DOHH2 (cell line): ENCODE measurements around the gene TUBA4A.

Experiments used
- H3F3A ChIP-seq: fragments of 200-600 bp; sonication (generic), shearing (Covaris generic); 2 replicates; pipeline ENCODE4 v1.6.0; 2016; ENCODE audit warnings: antibody characterized with exemption, mild to moderate bottlenecking; ENCODE audit not compliant: control insufficient read depth, insufficient read depth
- H3K27ac ChIP-seq: fragments of 200-600 bp; sonication (generic); 2 replicates; pipeline ENCODE4 v1.5.1; 2014; ENCODE audit warnings: low read depth, mild to moderate bottlenecking, low read length, moderate library complexity
- H3K27me3 ChIP-seq: fragments of 200-600 bp; sonication (generic); 2 replicates; pipeline ENCODE4 v1.6.1; 2014; ENCODE audit warnings: mild to moderate bottlenecking, low read length, mixed read lengths; ENCODE audit not compliant: control insufficient read depth
- H3K36me3 ChIP-seq: fragments of 200-600 bp; sonication (generic); 2 replicates; pipeline ENCODE4 v1.6.1; 2014; ENCODE audit warnings: mild to moderate bottlenecking, low read length, moderate library complexity, mixed read lengths; ENCODE audit not compliant: control insufficient read depth
- H3K4me1 ChIP-seq: fragments of 200-600 bp; sonication (generic); 2 replicates; pipeline ENCODE4 v1.6.1; 2014; ENCODE audit warnings: mild to moderate bottlenecking, low read length, mixed read lengths; ENCODE audit not compliant: control insufficient read depth
- H3K4me2 ChIP-seq: fragments of 200-600 bp; sonication (generic); 2 replicates; pipeline ENCODE4 v1.6.0; 2014; ENCODE audit warnings: mild to moderate bottlenecking, low read length, moderate library complexity
- H3K4me3 ChIP-seq: fragments of 200-600 bp; sonication (generic); 2 replicates; pipeline ENCODE4 v1.5.1; 2014; ENCODE audit warnings: mild to moderate bottlenecking, low read length, mixed read lengths
- H3K79me2 ChIP-seq: fragments of 200-600 bp; sonication (generic); 2 replicates; pipeline ENCODE4 v1.6.1; 2014; ENCODE audit warnings: mild to moderate bottlenecking, low read length, mixed read lengths; ENCODE audit not compliant: control insufficient read depth
- H3K9me2 ChIP-seq: fragments of 200-600 bp; sonication (generic); replicated peaks from 2 replicates; pipeline ENCODE4 v1.6.1; 2014; ENCODE audit warnings: mild to moderate bottlenecking, low read length, mixed read lengths; ENCODE audit not compliant: control insufficient read depth
- H3K9me3 ChIP-seq: fragments of 200-600 bp; sonication (generic); 2 replicates; pipeline ENCODE4 v1.6.1; 2014; ENCODE audit warnings: antibody characterized with exemption, low read length, mixed read lengths; ENCODE audit not compliant: control insufficient read depth, insufficient read depth
- H4K20me1 ChIP-seq: fragments of 200-600 bp; sonication (generic); 2 replicates; pipeline ENCODE4 v1.6.0; 2014; ENCODE audit warnings: low read depth, mild to moderate bottlenecking, antibody characterized with exemption, low read length, moderate library complexity; ENCODE audit not compliant: control insufficient read depth, insufficient read depth
- EZH2phosphoT487 ChIP-seq: fragments of 200-600 bp; sonication (generic); IDR thresholded peaks from 2 replicates; pipeline ENCODE4 v1.6.1; 2017; ENCODE audit warnings: borderline replicate concordance, mild to moderate bottlenecking, antibody characterized with exemption, low read length, moderate library complexity, mixed read lengths
- TF ChIP-seq, protein P1 (sequence below): fragments of 200-600 bp; sonication (generic); IDR thresholded peaks from one replicate; pipeline ENCODE4 v1.5.1; 2014; ENCODE audit warnings: antibody characterized with exemption, mild to moderate bottlenecking, low read depth, low read length; ENCODE audit not compliant: poor library complexity, severe bottlenecking

The TUBA4A gene

DNA sequence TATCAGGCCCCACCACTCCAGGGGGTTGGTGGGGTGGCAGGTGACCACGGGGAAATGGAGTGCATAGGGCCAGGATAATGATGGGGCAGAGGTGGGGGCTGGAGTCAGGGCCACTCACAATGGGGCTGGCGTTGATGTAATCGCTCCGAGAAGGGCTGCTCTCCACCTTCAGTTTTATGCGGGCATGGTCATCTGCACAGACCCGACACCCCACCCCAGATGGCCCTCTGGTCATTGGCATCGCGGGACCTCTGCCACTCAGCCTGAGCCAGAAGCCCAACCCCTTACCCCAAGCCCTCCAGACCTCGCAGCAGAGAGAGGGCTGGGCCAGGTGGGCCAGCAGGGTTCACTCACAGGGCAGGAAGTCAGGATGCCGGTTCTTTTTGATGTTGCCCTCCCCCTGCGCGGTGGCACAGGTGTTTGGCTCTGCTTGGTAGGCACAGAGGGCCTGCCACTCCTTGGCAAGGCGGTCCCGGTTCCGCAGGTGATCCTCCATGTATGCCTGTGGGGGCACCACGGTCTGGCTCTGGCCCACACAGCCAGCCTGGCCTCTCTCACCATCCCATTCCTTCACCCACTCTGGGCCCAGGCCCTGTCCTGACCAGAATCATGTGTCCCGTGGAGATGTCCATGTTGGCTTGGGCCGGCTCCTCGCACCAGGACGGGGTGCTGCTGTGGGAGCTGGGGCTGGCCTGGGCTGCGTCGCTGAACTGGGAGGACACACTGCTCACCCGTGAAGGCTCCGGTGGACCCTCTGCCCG is 43.1 kb upstream of the TUBA4A start:
- H3K9me3 ChIP-seq: no peaks in the 10 kb centered on the region

DNA sequence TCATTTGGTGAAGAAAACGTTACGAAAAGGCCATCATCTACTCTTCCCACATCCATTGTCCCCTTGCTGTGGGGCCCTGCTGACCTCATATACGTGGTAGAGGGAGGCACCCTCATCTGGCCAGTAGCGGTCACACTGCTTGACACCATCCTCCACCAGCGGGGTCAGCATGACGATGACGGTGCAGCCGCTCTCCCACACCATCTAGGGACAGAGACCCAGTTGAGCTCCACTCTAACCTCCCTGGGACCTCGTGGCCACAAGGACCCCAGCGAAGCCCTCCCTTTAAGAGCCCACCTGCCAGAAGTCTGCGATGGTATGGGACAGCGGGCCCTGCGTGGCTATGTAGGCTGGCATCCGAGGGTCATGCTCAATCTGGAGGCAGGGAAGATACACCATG is 42.4 kb upstream of the TUBA4A start:
- Histone ChIP-seq H3K9me2 (no peaks in the 10 kb centered on the region), H3K79me2 (no peaks in the 10 kb centered on the region), H4K20me1 (no peaks in the 10 kb centered on the region), H3K4me3 (no peak overlapping the region), H3K4me2 (no peak overlapping the region), H3K4me1 (peaks cover 22% of the 10 kb centered on the region), H3K27me3 (peaks cover 23% of the 10 kb centered on the region), H3K9me3 (no peaks in the 10 kb centered on the region), H3F3A (peaks cover 2% of the 10 kb centered on the region; the same call in 1 of the 2 replicates), H3K36me3 (no peaks in the 10 kb centered on the region), H3K27ac (no peak overlapping the region)
- TF ChIP-seq EZH2phosphoT487: no peak
- TF ChIP-seq, protein P1, sequence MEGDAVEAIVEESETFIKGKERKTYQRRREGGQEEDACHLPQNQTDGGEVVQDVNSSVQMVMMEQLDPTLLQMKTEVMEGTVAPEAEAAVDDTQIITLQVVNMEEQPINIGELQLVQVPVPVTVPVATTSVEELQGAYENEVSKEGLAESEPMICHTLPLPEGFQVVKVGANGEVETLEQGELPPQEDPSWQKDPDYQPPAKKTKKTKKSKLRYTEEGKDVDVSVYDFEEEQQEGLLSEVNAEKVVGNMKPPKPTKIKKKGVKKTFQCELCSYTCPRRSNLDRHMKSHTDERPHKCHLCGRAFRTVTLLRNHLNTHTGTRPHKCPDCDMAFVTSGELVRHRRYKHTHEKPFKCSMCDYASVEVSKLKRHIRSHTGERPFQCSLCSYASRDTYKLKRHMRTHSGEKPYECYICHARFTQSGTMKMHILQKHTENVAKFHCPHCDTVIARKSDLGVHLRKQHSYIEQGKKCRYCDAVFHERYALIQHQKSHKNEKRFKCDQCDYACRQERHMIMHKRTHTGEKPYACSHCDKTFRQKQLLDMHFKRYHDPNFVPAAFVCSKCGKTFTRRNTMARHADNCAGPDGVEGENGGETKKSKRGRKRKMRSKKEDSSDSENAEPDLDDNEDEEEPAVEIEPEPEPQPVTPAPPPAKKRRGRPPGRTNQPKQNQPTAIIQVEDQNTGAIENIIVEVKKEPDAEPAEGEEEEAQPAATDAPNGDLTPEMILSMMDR: no peak

More for the DNA sequence above, 43.1 kb upstream of the TUBA4A start:
- Histone ChIP-seq H3K27me3 (peaks cover 30% of the 10 kb centered on the region), H3K79me2 (no peaks in the 10 kb centered on the region), H3K9me2 (no peaks in the 10 kb centered on the region), H3K27ac (no peak overlapping the region), H3K4me1 (peaks cover 22% of the 10 kb centered on the region), H3K36me3 (no peaks in the 10 kb centered on the region), H3F3A (peaks cover 2% of the 10 kb centered on the region; the same call in 1 of the 2 replicates), H3K4me3 (no peak overlapping the region), H3K4me2 (no peak overlapping the region), H4K20me1 (no peaks in the 10 kb centered on the region)
- TF ChIP-seq EZH2phosphoT487: no peak
- TF ChIP-seq, protein P1: no peak

DNA sequence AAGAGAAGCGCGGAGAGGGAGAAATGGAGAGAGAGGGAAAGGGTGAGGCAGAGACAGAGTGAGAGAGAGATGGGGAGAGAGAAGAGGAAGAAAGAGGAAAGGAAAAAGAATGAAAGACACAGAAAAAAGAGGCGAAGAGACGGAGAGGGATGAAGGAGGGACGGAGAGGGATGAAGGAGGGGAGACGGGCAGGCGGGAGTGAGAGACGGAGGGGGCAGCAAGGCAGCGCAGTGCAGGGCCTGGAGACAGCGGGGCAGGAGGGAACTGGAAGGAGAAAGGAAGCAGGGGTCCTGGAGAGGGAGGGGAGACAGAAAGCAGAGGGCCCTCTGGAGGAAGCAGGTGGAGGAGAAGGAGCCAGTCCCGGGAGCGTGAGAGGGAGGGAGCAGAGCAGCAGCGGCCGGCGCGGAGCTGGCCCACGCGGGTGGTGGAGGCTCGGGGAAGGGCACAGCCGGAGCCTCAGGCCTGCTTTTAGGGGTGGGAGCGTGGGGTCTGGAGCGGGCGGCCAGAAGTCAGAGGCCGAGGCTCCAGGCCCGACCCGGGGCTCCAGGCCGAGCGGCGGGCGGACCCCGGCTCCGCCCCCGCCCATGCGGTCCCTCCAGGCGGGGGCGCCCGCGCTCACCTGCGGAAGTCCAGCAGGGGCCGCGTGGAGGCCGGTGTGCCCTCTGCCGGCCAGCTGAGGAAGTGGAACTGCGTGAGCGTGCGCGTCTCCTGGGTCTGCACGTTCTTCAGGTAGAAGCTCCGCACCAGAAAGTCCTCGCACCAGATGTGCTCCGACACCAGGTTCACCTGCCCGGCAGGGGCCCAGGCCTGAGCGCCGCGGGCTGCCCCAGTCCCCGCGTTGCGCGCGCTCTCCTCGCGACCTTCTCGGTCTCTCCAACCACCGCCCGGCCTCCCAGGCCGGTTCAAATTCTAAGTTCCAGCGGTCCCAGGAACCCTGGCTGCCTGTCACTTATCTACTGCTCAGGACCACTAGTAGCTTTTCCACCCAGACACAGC is 40.9 kb upstream of the TUBA4A start:
- no peaks in the 10 kb centered on the region for H3K79me2 ChIP-seq
- peaks cover 22% of the 10 kb centered on the region for H3K4me1 ChIP-seq
- peaks cover 2% of the 10 kb centered on the region; the same call in 1 of the 2 replicates for H3F3A ChIP-seq
- H3K27me3 ChIP-seq: peaks cover 9% of the 10 kb centered on the region
- peak overlapping the region; percentile 22; the same call in 1 of the 2 replicates for H3K27ac ChIP-seq
- no peaks in the 10 kb centered on the region for H3K9me2 ChIP-seq
- peak overlapping the region; percentile 79 for H3K4me3 ChIP-seq
- TF ChIP-seq EZH2phosphoT487: no peak
- TF ChIP-seq, protein P1: peak; percentile 97
- no peaks in the 10 kb centered on the region for H3K9me3 ChIP-seq
- H3K4me2 ChIP-seq: peak overlapping the region; percentile 62
- H4K20me1 ChIP-seq: no peaks in the 10 kb centered on the region
- no peaks in the 10 kb centered on the region for H3K36me3 ChIP-seq
